GM21723 (cell line): ENCODE data around the gene NOD1.
"Not testable (repeated sequence)": the region's sequence is repeated elsewhere in the genome, so short reads cannot be mapped to it uniquely, and the experiment has no call there.

Experiments
- ATAC-seq: cut with Tn5 transposase; IDR thresholded peaks from one replicate; pipeline ENCODE4 v1.9.1; 2021; ENCODE audit warnings: mild to moderate bottlenecking, moderate library complexity; ENCODE audit not compliant: unreplicated experiment

NOD1 gene, protein sequence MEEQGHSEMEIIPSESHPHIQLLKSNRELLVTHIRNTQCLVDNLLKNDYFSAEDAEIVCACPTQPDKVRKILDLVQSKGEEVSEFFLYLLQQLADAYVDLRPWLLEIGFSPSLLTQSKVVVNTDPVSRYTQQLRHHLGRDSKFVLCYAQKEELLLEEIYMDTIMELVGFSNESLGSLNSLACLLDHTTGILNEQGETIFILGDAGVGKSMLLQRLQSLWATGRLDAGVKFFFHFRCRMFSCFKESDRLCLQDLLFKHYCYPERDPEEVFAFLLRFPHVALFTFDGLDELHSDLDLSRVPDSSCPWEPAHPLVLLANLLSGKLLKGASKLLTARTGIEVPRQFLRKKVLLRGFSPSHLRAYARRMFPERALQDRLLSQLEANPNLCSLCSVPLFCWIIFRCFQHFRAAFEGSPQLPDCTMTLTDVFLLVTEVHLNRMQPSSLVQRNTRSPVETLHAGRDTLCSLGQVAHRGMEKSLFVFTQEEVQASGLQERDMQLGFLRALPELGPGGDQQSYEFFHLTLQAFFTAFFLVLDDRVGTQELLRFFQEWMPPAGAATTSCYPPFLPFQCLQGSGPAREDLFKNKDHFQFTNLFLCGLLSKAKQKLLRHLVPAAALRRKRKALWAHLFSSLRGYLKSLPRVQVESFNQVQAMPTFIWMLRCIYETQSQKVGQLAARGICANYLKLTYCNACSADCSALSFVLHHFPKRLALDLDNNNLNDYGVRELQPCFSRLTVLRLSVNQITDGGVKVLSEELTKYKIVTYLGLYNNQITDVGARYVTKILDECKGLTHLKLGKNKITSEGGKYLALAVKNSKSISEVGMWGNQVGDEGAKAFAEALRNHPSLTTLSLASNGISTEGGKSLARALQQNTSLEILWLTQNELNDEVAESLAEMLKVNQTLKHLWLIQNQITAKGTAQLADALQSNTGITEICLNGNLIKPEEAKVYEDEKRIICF

DNA sequence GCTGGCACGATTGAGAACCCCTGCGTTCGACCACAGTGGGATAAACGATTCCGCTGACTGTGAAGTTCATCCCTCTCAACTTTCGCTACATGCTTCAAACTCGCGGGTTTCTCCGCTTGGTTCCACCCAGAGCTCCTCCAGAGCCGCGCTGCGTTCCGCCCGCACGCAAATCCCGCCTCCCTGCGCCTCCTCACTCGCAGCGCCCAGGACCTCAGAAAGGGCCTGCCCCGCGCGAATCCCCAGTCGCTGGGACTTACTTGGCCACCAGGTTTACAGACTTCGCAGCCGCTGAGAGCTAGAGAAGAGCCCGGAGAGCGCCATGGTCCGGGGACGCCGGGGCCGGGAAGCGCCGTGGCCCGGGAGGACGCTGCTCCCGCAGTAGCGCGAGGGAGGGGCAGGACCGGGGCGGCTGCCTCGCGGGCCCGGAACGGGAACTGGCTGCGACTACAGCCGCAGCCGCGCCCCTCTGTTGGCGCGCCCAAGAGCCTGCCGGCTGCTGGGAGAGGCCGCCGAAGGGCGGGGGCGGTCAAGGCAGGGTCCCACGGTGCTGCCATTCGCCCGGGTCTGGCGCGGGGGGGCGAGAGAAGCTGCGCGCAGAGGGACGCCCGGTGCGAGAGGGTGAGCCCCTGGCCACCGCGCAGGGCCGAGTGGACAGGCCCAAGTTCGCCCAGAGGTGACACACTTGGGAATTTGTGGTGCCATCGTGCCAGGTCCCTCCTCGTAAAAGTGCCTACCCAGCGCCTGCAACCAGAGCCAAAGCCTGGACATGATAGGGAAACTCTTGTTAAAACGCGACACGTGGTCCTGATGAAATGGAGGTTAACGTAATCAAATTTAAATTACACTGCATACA is at the start of gene NOD1:
TSS of gene NOD1 (minus strand) at position 436 of the 853 bp plus-strand sequence. CDS start 21,863 bp downstream, outside the sequence.
- ATAC-seq, result peak; percentile 93

- ATAC-seq, result not testable (repeated sequence)
These were observed 48.7 kb upstream of the NOD1 start for GRCh38 chr7:30527297-30527696.

- no peak for ATAC-seq
These were observed 47.6 kb upstream of the NOD1 start for GRCh38 chr7:30526163-30526562.

DNA sequence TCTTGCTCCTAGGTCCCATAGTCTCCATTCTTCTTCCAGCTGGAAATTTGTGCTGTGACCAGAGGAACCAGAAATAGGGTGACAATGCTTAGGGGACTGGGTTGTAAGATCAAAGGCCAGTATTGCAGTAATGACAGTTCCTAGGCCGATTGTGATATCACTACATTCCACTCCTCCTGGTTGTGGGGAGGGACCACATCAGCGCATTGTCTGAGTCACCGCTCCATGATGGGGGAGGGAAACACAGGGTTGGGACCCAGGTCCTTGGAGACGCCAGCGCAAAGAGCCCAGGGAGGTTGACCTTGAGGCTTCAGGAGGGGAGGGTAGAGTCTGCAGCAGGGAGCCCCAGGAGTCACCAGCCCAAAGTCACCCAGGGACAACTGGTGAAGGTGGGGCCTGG is 46.8 kb upstream of the NOD1 start:
- ATAC-seq, result no peak

GRCh38 chr7:30524545-30524944 is 46.0 kb upstream of the NOD1 start:
- no peak for ATAC-seq

- ATAC-seq, result no peak
These were observed 44.9 kb upstream of the NOD1 start for GRCh38 chr7:30523466-30523865.

DNA sequence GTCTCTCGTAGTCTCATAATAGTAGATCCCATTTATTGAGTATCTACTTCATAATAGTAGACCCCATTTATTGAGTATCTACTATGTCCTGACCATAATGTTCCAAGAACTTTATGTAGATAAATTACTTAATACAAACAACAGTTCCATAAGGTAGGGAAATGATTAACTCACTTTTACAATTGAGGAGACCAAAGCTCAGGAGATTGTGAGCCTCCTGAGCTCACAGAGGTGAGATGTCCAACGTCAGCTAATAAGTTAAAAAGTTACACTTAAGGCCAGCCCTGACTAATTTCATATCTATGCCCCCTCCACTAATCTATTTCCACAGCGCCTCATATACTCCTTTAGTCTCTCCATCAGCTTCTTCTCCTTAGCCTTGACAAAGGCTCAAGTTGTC is 43.6 kb upstream of the NOD1 start:
- no peak for ATAC-seq

DNA sequence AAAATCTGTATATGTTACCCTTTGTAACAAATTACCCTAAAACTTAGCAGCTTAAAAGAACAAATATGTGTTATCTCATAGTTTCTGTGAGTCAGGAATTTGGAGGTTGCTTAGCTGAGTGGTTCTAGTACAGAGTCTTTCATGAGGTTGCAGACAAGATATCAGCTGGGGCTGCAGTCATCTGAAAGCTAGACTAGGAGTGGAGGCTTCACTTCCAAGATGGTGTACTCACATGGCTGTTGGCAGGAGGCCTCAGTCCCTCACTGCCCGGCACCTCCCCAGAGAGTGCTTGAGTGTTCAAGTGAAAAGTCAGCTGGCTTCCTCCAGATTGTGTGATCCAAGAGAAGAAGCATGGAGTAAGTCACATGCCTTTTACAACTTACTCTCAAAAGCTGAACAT is 42.9 kb upstream of the NOD1 start:
- ATAC-seq, result no peak

GRCh38 chr7:30519122-30519521 is 40.5 kb upstream of the NOD1 start:
- ATAC-seq, result no peak

GRCh38 chr7:30515761-30516160 is 37.2 kb upstream of the NOD1 start:
- no peak for ATAC-seq

DNA sequence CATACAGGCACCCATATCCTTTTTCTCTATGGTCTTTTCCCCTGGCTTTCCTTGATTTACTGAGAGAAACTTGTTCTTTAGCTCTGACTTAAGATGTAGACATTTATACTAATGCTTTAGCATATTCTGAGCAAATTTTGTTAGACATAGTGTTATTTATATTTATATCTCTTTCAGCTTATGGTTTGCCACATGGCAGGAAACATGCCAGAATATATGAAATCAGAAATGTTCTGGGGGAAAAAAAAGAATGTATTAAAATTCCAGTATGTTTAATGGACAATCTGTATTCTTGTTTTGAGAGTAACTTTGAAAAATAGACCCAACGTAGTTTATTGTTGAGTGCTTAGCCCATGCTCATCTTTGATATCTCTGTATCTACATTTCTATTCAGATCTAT is 36.2 kb upstream of the NOD1 start:
- ATAC-seq, result no peak

DNA sequence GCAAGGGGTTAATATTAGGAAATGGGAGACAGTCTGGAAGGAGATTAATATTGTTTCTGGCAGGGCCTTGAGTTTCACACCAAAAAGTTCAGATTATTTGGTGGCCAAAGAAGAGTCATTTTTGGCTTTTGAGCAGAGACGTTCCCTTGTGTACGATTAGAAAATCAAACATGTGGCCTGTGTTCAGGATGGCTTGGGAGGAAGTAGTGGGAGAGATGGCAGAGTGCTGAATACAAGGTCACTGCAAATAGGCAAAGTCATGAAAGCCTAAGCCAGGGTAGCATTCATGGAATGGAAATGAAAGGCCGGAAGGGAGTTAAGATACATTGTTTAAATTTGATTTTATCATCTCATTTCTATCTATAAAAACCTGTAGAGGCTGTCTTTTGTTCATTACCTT is 35.6 kb upstream of the NOD1 start:
- no peak for ATAC-seq

GRCh38 chr7:30513762-30514161 is 35.2 kb upstream of the NOD1 start:
- ATAC-seq, result no peak

GRCh38 chr7:30511973-30512662 is 33.5 kb upstream of the NOD1 start:
- no peak for ATAC-seq

GRCh38 chr7:30511494-30511893 is 32.9 kb upstream of the NOD1 start:
- ATAC-seq, result no peak

GRCh38 chr7:30510124-30511075 is 31.8 kb upstream of the NOD1 start:
- no peak for ATAC-seq

DNA sequence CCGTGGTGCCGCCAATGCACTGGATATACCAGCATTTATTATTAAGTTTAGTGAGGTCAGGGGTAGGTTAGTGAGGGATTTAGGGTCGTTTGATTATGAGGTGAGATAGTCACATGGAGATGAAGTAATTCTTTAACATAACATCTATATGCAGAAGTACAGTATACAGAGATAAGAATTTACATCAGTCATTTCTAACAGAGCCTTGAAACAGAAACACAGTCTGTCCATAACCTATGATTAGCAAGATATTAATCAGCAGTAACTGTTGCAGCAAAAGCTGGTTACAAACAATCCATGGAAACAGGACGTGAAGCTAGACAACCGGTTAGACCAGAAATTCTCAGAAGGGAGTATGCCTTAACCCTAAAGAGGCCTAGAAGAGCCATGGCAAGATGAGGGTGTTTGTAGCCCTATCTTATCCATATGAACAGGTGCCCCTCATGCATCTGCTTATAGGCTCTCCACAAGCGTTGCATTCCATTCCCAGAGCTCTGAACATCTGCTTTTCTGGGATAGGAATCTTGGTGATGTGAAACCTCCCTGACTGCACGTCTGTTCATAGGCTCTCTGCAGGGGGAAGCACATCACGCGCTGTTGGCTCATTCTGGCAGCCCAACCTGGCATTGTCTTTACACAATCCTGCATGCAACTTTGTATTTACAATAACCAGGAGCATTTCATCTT is 30.7 kb upstream of the NOD1 start:
- not testable (repeated sequence) for ATAC-seq

GRCh38 chr7:30507346-30507900 is 28.8 kb upstream of the NOD1 start:
- not testable (repeated sequence) for ATAC-seq
